Endothelial cell of umbilical vein (primary cell): ENCODE data around the gene SPNS2.

Experiments
- CTCF ChIP-seq, 2 donors: IDR thresholded peaks; 1 replicate in 1 of 2; 2 replicates in 1 of 2; pipeline ENCODE4 v1.5.1; 2011; ENCODE audit warnings: low read length in 2 of 2, mild to moderate bottlenecking in 2 of 2, moderate library complexity in 2 of 2, control low read depth in 1 of 2, inconsistent platforms in 1 of 2, low read depth in 1 of 2; ENCODE audit not compliant: insufficient read depth in 1 of 2; ENCODE audit errors: extremely low read depth in 1 of 2
- EZH2 ChIP-seq: IDR thresholded peaks from 2 replicates; pipeline ENCODE4 v1.6.1; 2012; ENCODE audit warnings: borderline replicate concordance, low read depth, mild to moderate bottlenecking, moderate library complexity, low read length, inconsistent platforms; ENCODE audit not compliant: severe bottlenecking
- GATA2 ChIP-seq: IDR thresholded peaks from 2 replicates; pipeline ENCODE4 v1.7.0; 2011; ENCODE audit warnings: low read depth, mild to moderate bottlenecking, moderate library complexity, mixed read lengths, low read length; ENCODE audit not compliant: insufficient read length, insufficient read depth
- MAX ChIP-seq: IDR thresholded peaks from 2 replicates; pipeline ENCODE4 v1.6.1; 2011; ENCODE audit not compliant: insufficient read depth, insufficient read length
- MYC ChIP-seq: IDR thresholded peaks from one replicate; pipeline ENCODE4 v1.6.1; 2011; ENCODE audit warnings: mild to moderate bottlenecking, low read depth, low read length
- POLR2A ChIP-seq: IDR thresholded peaks from 2 replicates; pipeline ENCODE4 v1.6.1; 2012; ENCODE audit warnings: low read depth, mild to moderate bottlenecking, control low read depth, low read length
- POLR2AphosphoS5 ChIP-seq: IDR thresholded peaks from 2 replicates; pipeline ENCODE4 v1.6.1; 2012; ENCODE audit warnings: low read depth, mild to moderate bottlenecking, control low read depth, low read length, moderate library complexity; ENCODE audit not compliant: insufficient read depth

- no peak for TF ChIP-seq EZH2
- TF ChIP-seq POLR2AphosphoS5 = peak; percentile 19
- TF ChIP-seq POLR2A = peak; percentile 52
- no peak for TF ChIP-seq CTCF (IDR thresholded peaks at IDR 0.05; ENCODE audit: extremely low read depth in 1 of 2, insufficient read depth in 1 of 2, low read depth in 1 of 2, low read length in 2 of 2)
- no peak for TF ChIP-seq GATA2
- no peak for TF ChIP-seq MYC
- no peak for TF ChIP-seq MAX
Observed at GRCh38 chr17:4498461-4499397, at the start of gene SPNS2.
